GM19025 (cell line): ENCODE data around the gene SGCA.

ENCODE experiments used
- ATAC-seq: cut with Tn5 transposase; IDR thresholded peaks from one replicate; pipeline ENCODE4 v1.9.1; 2021; ENCODE audit warnings: mild to moderate bottlenecking, low read depth, moderate library complexity; ENCODE audit not compliant: unreplicated experiment

Gene SGCA

GRCh38 chr17:50148226-50149090 lies 17.3 kb upstream of the SGCA start:
- peak; percentile 36 for ATAC-seq

DNA sequence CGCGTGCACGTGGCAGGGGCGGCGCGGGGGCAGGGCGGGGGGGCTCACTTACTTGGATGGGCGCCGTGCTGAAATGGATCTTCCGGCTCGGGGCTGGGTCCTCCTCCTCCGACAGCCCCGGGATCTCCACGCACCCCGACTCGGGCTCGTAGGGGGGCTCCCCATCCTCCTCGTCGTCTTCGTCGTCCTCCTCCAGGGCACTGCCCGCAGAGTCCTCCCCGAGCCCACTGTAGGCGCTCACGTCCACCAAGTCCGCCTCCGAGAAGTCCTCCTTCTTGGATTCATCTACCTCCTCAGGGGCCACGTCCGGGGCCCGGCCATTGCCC lies 16.8 kb upstream of the SGCA start:
- no peak for ATAC-seq

GRCh38 chr17:50149417-50150353 lies 16.1 kb upstream of the SGCA start:
- ATAC-seq, result no peak

- peak; percentile 1 for ATAC-seq
These were observed 15.3 kb upstream of the SGCA start, which contains the start of gene PPP1R9B for GRCh38 chr17:50150354-50151040. TSS of gene PPP1R9B (minus strand) at chr17:50150677. CDS start at chr17:50150513, 164 bp downstream.

- peak; percentile 37 for ATAC-seq
These were observed 14.5 kb upstream of the SGCA start for GRCh38 chr17:50151041-50151936.

GRCh38 chr17:50151937-50152547 lies 13.8 kb upstream of the SGCA start:
- no peak for ATAC-seq

DNA sequence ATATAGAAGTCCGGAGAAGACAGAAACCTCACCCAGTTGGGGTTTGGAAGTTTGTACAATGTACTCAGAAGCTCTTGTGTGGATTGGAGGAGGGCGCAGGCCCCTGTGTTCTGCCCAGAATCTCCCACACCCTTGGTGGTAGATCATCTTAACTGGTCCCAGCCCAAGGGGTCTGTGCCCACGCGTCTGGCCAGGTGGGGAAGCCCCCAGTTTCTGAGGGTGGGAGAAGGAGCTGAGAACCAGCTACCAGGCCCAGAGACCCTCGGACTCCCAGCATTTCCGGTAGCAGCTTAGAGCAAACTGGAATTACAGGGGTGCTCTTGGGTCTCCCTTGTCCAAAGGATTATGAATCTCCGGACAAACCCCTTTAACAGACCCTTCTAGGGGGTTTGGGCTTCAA lies 13.1 kb upstream of the SGCA start:
- ATAC-seq, result no peak

GRCh38 chr17:50153650-50154575 lies 11.9 kb upstream of the SGCA start:
- no peak for ATAC-seq

DNA sequence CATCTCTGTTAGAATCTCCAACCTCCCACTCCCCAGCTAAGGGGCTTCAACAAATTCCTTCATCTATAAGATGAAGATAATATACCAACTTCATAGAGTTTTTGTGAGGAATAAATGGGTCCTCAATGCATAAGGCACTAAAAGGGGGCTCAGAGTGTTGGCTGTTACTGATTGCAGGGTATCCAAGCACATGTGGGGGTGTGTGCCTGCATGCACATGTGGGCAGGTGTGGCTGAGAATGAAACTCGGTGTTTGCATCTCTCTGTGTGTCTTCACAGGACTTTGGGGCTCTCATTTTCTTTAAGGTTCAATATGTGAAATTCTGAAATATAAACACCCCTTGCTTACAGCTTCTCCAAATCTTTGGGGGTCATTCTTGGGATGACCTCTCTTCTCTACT lies 11.2 kb upstream of the SGCA start:
- no peak for ATAC-seq

DNA sequence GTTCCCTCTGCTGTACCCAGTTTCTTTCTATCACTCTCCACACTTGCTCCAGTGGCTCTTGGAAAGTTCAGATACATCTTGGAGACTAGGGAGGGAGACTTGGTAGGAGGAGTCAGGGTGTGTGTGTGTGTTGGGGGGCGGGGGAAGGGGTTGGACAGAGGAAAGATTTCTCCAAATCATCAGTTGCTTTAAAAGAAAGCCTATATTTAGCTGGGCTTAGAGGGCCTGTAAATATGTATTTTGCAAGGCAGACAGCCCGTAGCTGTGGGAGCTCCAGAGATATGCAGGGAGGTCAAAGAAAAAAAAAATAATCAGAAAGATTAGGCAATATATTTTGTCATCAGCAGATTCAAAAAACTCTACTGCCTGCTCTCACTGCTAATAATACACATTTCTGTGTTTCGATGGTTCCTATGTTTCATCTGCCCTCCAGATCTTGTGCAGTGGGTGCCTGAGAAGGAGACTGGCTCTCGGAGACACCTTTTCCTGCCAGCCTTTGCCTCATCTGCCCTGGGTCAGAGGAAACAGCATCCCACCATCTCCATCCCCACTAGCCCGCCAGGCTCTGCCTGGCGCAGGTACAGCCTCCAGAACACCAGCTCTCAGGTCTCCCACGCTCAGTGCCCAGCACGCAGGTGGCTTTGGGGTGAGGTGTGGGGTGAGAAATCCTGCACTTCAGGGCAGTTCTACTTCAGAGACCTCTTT lies 10.5 kb upstream of the SGCA start:
- ATAC-seq, result no peak

DNA sequence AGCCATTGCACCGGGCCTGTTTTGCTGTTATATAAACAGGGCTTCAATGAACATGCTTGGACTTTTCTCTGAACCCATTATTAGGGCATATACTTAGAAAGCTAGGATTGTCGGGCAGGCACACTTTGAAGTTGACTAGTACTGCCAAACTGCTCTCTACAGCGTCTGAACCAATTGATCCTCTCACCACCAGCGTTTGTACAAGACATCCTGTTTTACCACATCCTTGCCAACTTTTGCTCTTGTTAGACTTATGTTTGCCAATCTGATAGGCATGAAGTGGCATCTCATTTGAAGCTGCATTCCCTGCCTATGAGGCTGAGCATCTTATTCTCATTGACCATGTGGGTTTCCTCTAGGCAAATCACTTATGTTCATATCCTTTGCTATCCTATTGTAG lies 7.9 kb upstream of the SGCA start:
- no peak for ATAC-seq

DNA sequence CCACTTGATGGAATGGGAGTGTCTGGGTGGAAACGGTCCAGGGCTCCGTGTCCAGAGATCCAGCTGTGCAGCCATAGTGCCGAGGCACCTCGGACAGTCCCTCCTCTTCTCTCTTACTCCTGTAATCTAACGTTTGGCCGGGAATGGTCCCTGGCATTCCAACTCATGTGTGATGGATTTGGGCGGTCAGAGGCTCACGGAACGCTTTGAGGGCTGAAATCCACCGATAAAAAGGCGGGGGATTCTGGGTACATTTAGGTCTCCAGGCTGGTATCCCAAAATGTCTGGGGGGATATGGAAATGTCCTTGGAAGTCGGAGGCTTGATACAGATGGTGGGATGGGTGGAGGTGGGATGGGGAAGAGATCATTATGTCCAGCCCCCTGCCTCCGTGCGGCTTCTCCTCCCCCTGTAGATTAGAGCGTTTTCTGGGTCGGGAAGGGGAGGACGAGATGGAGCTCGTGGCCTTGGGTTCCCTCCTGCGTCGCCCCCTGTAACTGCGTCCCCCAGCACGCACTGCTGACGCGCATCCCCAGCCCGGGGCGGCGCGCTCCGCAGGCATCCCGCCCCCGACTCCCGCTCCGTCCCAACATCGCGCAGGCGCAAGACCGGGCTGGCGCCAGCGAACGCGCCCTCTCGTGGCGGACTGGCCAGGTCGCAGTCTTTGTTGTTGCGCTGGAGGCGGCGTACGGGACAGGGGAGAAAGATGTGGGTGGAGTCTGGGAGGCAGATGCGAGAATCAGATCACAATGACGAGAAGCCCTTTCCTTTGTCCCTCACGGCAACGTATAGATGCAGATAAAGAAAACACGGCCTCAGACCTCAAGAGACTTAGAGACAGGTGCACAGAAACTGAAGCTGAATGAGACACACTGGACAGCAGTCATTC lies 4.5 kb upstream of the SGCA start:
- peak; percentile 84 for ATAC-seq

GRCh38 chr17:50161911-50162288 lies 3.9 kb upstream of the SGCA start:
- no peak for ATAC-seq

DNA sequence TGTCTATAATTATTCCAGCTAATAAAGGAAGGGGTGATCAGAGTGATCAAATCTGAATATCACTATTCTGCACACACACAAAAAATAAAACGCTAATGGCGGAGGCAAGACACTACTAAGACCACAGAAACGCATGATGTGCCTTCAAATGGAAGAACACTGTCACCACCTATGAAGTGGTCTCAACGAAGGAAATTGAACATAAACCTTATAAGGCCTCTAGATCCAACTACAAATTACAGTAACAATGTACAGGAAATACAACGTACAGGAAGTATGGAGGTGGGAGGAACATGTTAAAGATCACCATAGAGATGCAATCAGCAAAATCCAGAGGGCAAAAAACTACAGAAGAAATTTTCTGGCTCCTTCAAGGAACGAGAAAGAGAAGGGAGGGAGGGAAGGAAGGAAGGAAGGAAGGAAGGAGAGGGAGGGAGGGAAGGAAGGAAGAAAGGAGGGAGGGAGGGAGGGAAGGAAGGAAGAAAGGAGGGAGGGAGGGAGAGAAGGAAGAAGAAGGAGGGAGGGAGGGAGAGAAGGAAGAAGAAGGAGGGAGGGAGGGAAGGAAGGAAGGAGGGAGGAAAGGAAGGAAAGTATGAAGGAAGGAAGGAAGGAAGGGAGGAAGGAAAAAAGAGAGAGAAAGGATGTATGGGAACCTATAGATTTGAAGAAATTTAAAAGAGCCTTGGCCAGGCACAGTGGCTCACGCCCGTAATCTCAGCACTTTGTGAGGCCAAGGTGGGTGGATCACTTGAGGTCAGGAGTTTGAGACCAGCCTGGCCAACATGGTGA lies 3.1 kb upstream of the SGCA start:
- ATAC-seq, result no peak

- peak; percentile 41 for ATAC-seq
These were observed 1.7 kb upstream of the SGCA start for GRCh38 chr17:50163843-50164696.
